Activated CD4-positive, alpha-beta memory T cell treated with anti-CD3 and anti-CD28 coated beads, Interleukin-2, amount 10 ng/mL, durations not matched to agents 7 days and 5 days (primary cell): ENCODE data around the gene AK4. TPM values are rescaled to one million over a fixed set of nuclear protein-coding genes. Genes with fewer than 3 reads are reported as not detected.
A peak's percentile ranks its signal among the peaks of the same experiment; 100 is the strongest.
"Not testable (repeated sequence)": the region's sequence is repeated elsewhere in the genome, so short reads cannot be mapped to it uniquely, and the experiment has no call there.

Experiments used
- CTCF ChIA-PET: fragments of 350-600 bp; sonication (Branson Sonifier 250); formaldehyde crosslinking; loops from one replicate; lab custom pipeline; 2021; ENCODE audit warnings: antibody characterized with exemption, inconsistent platforms; lab: Charles Lee
- POLR2A ChIA-PET: fragments of 350-600 bp; sonication (Branson Sonifier 250); formaldehyde crosslinking; loops from one replicate; lab custom pipeline; 2021; ENCODE audit warnings: antibody characterized with exemption; lab: Charles Lee
- DNase-seq: peaks from one replicate; pipeline ENCODE4 v3.0.0-alpha.2; 2020
- H3K27ac Mint-ChIP-seq: one replicate; pipeline ENCODE4 v1.8.0; 2021; ENCODE audit warnings: mild to moderate bottlenecking, mixed read lengths
- H3K27me3 Mint-ChIP-seq: one replicate; pipeline ENCODE4 v1.8.0; 2021; ENCODE audit warnings: mixed read lengths
- H3K36me3 Mint-ChIP-seq: one replicate; pipeline ENCODE4 v1.8.0; 2021; ENCODE audit warnings: low read depth, mixed read lengths
- H3K4me1 Mint-ChIP-seq: one replicate; pipeline ENCODE4 v1.8.0; 2021; ENCODE audit warnings: mixed read lengths
- H3K4me3 Mint-ChIP-seq: one replicate; pipeline ENCODE4 v1.8.0; 2021; ENCODE audit warnings: mild to moderate bottlenecking, mixed read lengths
- H3K9me3 Mint-ChIP-seq: one replicate; pipeline ENCODE4 v1.8.0; 2021; ENCODE audit warnings: mixed read lengths
- total RNA-seq, 2 experiments: library from RNA; stranded (reverse); gene quantifications; one replicate each; pipeline ENCODE4 v1.2.3, GENCODE V29; 2021

The AK4 gene
- total RNA-seq, 2 experiments from 2014 or later = 56.2 to 58.1 TPM

- no peaks in the 10 kb centered on the region for H3K36me3 Mint-ChIP-seq
- peaks cover 7% of the 10 kb centered on the region for H3K4me1 Mint-ChIP-seq
- no peak for DNase-seq
- ChIA-PET CTCF (no interaction called here), POLR2A (no interaction called here)
- H3K27me3 Mint-ChIP-seq = peaks cover 37% of the 10 kb centered on the region
- no peaks in the 10 kb centered on the region for H3K9me3 Mint-ChIP-seq
- no peak overlapping the region for H3K4me3 Mint-ChIP-seq
- no peak overlapping the region for H3K27ac Mint-ChIP-seq
Observed at GRCh38 chr1:65141918-65142317, 6.1 kb upstream of the AK4 start.

- POLR2A ChIA-PET, H3K36me3 Mint-ChIP-seq, H3K4me1 Mint-ChIP-seq, DNase-seq, H3K9me3 Mint-ChIP-seq, H3K27ac Mint-ChIP-seq, H3K4me3 Mint-ChIP-seq: not testable (repeated sequence)
- H3K27me3 Mint-ChIP-seq = peaks cover 37% of the 10 kb centered on the region
- CTCF ChIA-PET = interaction anchor here (0.5 to 0.6 kb wide), 2 partner anchors 73 to 87 kb away, joined by 3 to 4 read pairs; no protein-coding TSS in a partner anchor
Observed at GRCh38 chr1:65143112-65143658, 4.8 kb upstream of the AK4 start.

GRCh38 chr1:65146908-65147423 is 1.0 kb upstream of the AK4 start:
- no peak for DNase-seq
- H3K36me3 Mint-ChIP-seq = peaks cover 18% of the 10 kb centered on the region
- CTCF ChIA-PET = no interaction called here
- H3K27ac Mint-ChIP-seq = no peak overlapping the region
- POLR2A ChIA-PET = no interaction called here
- H3K4me3 Mint-ChIP-seq = peak overlapping the region; percentile 81
- H3K9me3 Mint-ChIP-seq = no peaks in the 10 kb centered on the region
- peaks cover 33% of the 10 kb centered on the region for H3K27me3 Mint-ChIP-seq
- peaks cover 27% of the 10 kb centered on the region for H3K4me1 Mint-ChIP-seq

- peak overlapping the region; percentile 81 for H3K4me3 Mint-ChIP-seq
- peaks cover 18% of the 10 kb centered on the region for H3K36me3 Mint-ChIP-seq
- H3K4me1 Mint-ChIP-seq = peaks cover 27% of the 10 kb centered on the region
- H3K27ac Mint-ChIP-seq = no peak overlapping the region
- peak; percentile 57 for DNase-seq
- H3K9me3 Mint-ChIP-seq = no peaks in the 10 kb centered on the region
- peaks cover 29% of the 10 kb centered on the region for H3K27me3 Mint-ChIP-seq
- ChIA-PET POLR2A (interaction anchor here (0.8 kb wide), 1 partner anchor 246 kb away, joined by 3 read pairs; no protein-coding TSS in a partner anchor), CTCF (interaction anchor here (0.6 kb wide), 2 partner anchors 69 to 71 kb away, joined by 3 read pairs; no protein-coding TSS in a partner anchor)
Observed at GRCh38 chr1:65147424-65148177, 402 bp upstream of the AK4 start.

GRCh38 chr1:65148548-65149350 is 746 bp downstream of the AK4 start:
- peak overlapping the region; percentile 9 for H3K27ac Mint-ChIP-seq
- peak; percentile 62 for DNase-seq
- peaks cover 29% of the 10 kb centered on the region for H3K27me3 Mint-ChIP-seq
- H3K9me3 Mint-ChIP-seq = no peaks in the 10 kb centered on the region
- CTCF ChIA-PET = no interaction called here
- POLR2A ChIA-PET = interaction anchor here (0.9 kb wide), 1 partner anchor 12 kb away, joined by 3 read pairs; no protein-coding TSS in a partner anchor
- peak overlapping the region; percentile 81 for H3K4me3 Mint-ChIP-seq
- H3K4me1 Mint-ChIP-seq = peaks cover 27% of the 10 kb centered on the region
- H3K36me3 Mint-ChIP-seq = peaks cover 18% of the 10 kb centered on the region

- peak overlapping the region; percentile 77 for H3K4me3 Mint-ChIP-seq
- ChIA-PET CTCF (interaction anchor here (0.7 kb wide), 1 partner anchor 538 kb away, joined by 4 read pairs; no protein-coding TSS in a partner anchor), POLR2A (interaction anchor here (0.9 kb wide), 1 partner anchor 11 kb away, joined by 3 read pairs; no protein-coding TSS in a partner anchor)
- H3K36me3 Mint-ChIP-seq = peaks cover 18% of the 10 kb centered on the region
- H3K4me1 Mint-ChIP-seq = peaks cover 27% of the 10 kb centered on the region
- DNase-seq = no peak
- no peaks in the 10 kb centered on the region for H3K9me3 Mint-ChIP-seq
- H3K27me3 Mint-ChIP-seq = peaks cover 27% of the 10 kb centered on the region
- H3K27ac Mint-ChIP-seq = peak overlapping the region; percentile 9
Observed at GRCh38 chr1:65149351-65150107, 1.5 kb downstream of the AK4 start.

- Mint-ChIP-seq H3K27ac (no peak overlapping the region), H3K4me3 (peak overlapping the region; percentile 77), H3K36me3 (peaks cover 18% of the 10 kb centered on the region), H3K27me3 (peaks cover 23% of the 10 kb centered on the region), H3K9me3 (no peaks in the 10 kb centered on the region), H3K4me1 (peaks cover 27% of the 10 kb centered on the region)
- ChIA-PET CTCF (interaction anchor here (0.7 kb wide), 1 partner anchor 538 kb away, joined by 4 read pairs; no protein-coding TSS in a partner anchor), POLR2A (no interaction called here)
- no peak for DNase-seq
Observed at GRCh38 chr1:65150108-65150463, 2.1 kb downstream of the AK4 start.

GRCh38 chr1:65150583-65151263 is 2.7 kb downstream of the AK4 start:
- Mint-ChIP-seq H3K27me3 (peaks cover 17% of the 10 kb centered on the region), H3K36me3 (peaks cover 18% of the 10 kb centered on the region), H3K27ac (no peak overlapping the region), H3K4me1 (peaks cover 27% of the 10 kb centered on the region), H3K9me3 (no peaks in the 10 kb centered on the region), H3K4me3 (peak overlapping the region; percentile 2)
- ChIA-PET POLR2A (interaction anchor here (0.9 kb wide), 1 partner anchor 80 kb away, joined by 3 read pairs; no protein-coding TSS in a partner anchor), CTCF (interaction anchor here (1.4 kb wide), 1 partner anchor 65 kb away, joined by 4 read pairs; no protein-coding TSS in a partner anchor)
- DNase-seq = no peak

GRCh38 chr1:65151641-65152040 is 3.6 kb downstream of the AK4 start:
- no peak overlapping the region for H3K4me3 Mint-ChIP-seq
- H3K27ac Mint-ChIP-seq = no peak overlapping the region
- H3K9me3 Mint-ChIP-seq = no peaks in the 10 kb centered on the region
- H3K4me1 Mint-ChIP-seq = peaks cover 23% of the 10 kb centered on the region
- POLR2A ChIA-PET = interaction anchor here (0.9 kb wide), 1 partner anchor 81 kb away, joined by 3 read pairs; no protein-coding TSS in a partner anchor
- CTCF ChIA-PET = interaction anchor here (1.4 kb wide), 1 partner anchor 64 kb away, joined by 4 read pairs; no protein-coding TSS in a partner anchor
- peaks cover 18% of the 10 kb centered on the region for H3K36me3 Mint-ChIP-seq
- H3K27me3 Mint-ChIP-seq = peaks cover 12% of the 10 kb centered on the region
- DNase-seq = no peak

GRCh38 chr1:65153635-65154034 is 5.6 kb downstream of the AK4 start:
- Mint-ChIP-seq H3K4me3 (no peak overlapping the region), H3K9me3 (no peaks in the 10 kb centered on the region), H3K4me1 (peaks cover 17% of the 10 kb centered on the region), H3K27me3 (peaks cover 6% of the 10 kb centered on the region), H3K27ac (no peak overlapping the region), H3K36me3 (peaks cover 22% of the 10 kb centered on the region)
- CTCF ChIA-PET = interaction anchor here (1.3 kb wide), 1 partner anchor 89 kb away, joined by 3 read pairs; no protein-coding TSS in a partner anchor
- POLR2A ChIA-PET = no interaction called here
- DNase-seq = no peak

GRCh38 chr1:65156910-65157545 is 9.0 kb downstream of the AK4 start:
- DNase-seq = no peak
- Mint-ChIP-seq H3K4me3 (no peak overlapping the region), H3K9me3 (no peaks in the 10 kb centered on the region), H3K27ac (no peak overlapping the region), H3K4me1 (no peaks in the 10 kb centered on the region), H3K27me3 (no peaks in the 10 kb centered on the region), H3K36me3 (peaks cover 4% of the 10 kb centered on the region)
- ChIA-PET POLR2A (no interaction called here), CTCF (no interaction called here)
